SU-DHL-6 (cell line): ENCODE measurements around the gene DGKG.

ENCODE experiments used
- H2AFZ ChIP-seq: fragments of 200-600 bp; sonication (generic); 2 replicates; pipeline ENCODE4 v1.6.1; 2014; ENCODE audit warnings: low read depth, mild to moderate bottlenecking, moderate library complexity, mixed read lengths, antibody characterized with exemption, low read length; ENCODE audit not compliant: severe bottlenecking
- H3F3A ChIP-seq: fragments of 200-600 bp; shearing (Covaris generic); 2 replicates; pipeline ENCODE4 v1.6.0; 2016; ENCODE audit warnings: antibody characterized with exemption, mild to moderate bottlenecking; ENCODE audit not compliant: insufficient read depth
- H3K27ac ChIP-seq: fragments of 200-600 bp; sonication (generic); 2 replicates; pipeline ENCODE4 v1.5.1; 2016; ENCODE audit warnings: low read depth, mild to moderate bottlenecking, low read length, moderate library complexity, mixed read lengths
- H3K27me3 ChIP-seq: fragments of 200-600 bp; sonication (generic), shearing (Covaris generic); 2 replicates; pipeline ENCODE4 v1.6.0; 2014; ENCODE audit warnings: mild to moderate bottlenecking, low read length
- H3K36me3 ChIP-seq: fragments of 200-600 bp; sonication (generic); 2 replicates; pipeline ENCODE4 v1.6.1; 2014; ENCODE audit warnings: mild to moderate bottlenecking, low read length, mixed read lengths
- H3K4me2 ChIP-seq: fragments of 300-600, 200-600 bp; shearing (Covaris generic), sonication (generic); 2 replicates; pipeline ENCODE4 v1.6.0; 2014; ENCODE audit warnings: low read length, low read depth, mild to moderate bottlenecking; ENCODE audit not compliant: poor library complexity, severe bottlenecking
- H3K4me3 ChIP-seq: fragments of 200-600 bp; sonication (generic); 2 replicates; pipeline ENCODE4 v1.5.1; 2014; ENCODE audit warnings: antibody characterized with exemption, low read length, mild to moderate bottlenecking, mixed read lengths; ENCODE audit not compliant: insufficient read depth, poor library complexity, severe bottlenecking
- H3K79me2 ChIP-seq: fragments of 200-600 bp; sonication (generic); 2 replicates; pipeline ENCODE4 v1.6.1; 2014; ENCODE audit warnings: mild to moderate bottlenecking, low read length, moderate library complexity; ENCODE audit not compliant: insufficient read depth
- H3K9ac ChIP-seq: fragments of 200-600 bp; sonication (generic); 2 replicates; pipeline ENCODE4 v1.7.0; 2014; ENCODE audit warnings: mild to moderate bottlenecking, low read length
- H3K9me2 ChIP-seq: fragments of 200-600 bp; sonication (generic); replicated peaks from 2 replicates; pipeline ENCODE4 v1.6.1; 2014; ENCODE audit warnings: low read length; ENCODE audit not compliant: insufficient read depth
- H3K9me3 ChIP-seq: fragments of 200-600 bp; sonication (generic); 2 replicates; pipeline ENCODE4 v1.6.1; 2014; ENCODE audit warnings: low read length, mixed read lengths; ENCODE audit not compliant: insufficient read depth
- H4K20me1 ChIP-seq: fragments of 200-600 bp; sonication (generic); 2 replicates; pipeline ENCODE4 v1.6.1; 2014; ENCODE audit warnings: low read depth, mild to moderate bottlenecking, antibody characterized with exemption, low read length, moderate library complexity, mixed read lengths
- EZH2phosphoT487 ChIP-seq: fragments of 200-600 bp; sonication (generic), shearing (Covaris generic); conservative IDR thresholded peaks from 2 replicates; pipeline ENCODE4 v1.6.1; 2018; ENCODE audit warnings: mild to moderate bottlenecking, antibody characterized with exemption, low read length, moderate library complexity, mixed read lengths
- TF ChIP-seq, protein P1 (sequence below): fragments of 200-600 bp; sonication (generic); IDR thresholded peaks from one replicate; pipeline ENCODE4 v1.5.1; 2017; ENCODE audit warnings: antibody characterized with exemption, mild to moderate bottlenecking, low read length, moderate library complexity; ENCODE audit not compliant: insufficient read depth, poor library complexity, severe bottlenecking

DGKG gene

DNA sequence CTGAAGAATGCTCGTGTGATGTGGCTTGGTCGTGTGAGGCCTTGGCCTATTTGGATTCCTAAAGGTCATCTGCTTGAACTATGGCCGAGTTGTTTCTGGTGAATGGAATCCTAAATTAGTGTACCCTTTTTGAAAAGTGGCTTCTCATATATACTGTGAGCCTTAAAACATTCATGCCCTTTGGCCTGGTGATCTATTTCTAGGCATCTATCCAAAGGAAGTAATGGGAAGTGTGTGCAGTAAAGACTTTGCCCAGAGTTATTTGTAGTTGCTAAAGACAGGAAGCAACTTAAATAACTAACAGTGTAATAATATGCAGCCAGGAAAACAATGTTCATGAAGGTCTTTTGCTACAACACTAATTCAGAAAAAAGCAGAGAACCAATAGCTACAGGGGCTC is 3.0 kb downstream of the DGKG start:
- H3K9me2 ChIP-seq, result no peaks in the 10 kb centered on the region
- H3K27me3 ChIP-seq, result no peaks in the 10 kb centered on the region
- no peaks in the 10 kb centered on the region for H4K20me1 ChIP-seq
- H3K27ac ChIP-seq, result no peak overlapping the region
- H2AFZ ChIP-seq, result no peak overlapping the region
- H3F3A ChIP-seq, result no peaks in the 10 kb centered on the region
- TF ChIP-seq EZH2phosphoT487, result no peak
- TF ChIP-seq, protein P1, sequence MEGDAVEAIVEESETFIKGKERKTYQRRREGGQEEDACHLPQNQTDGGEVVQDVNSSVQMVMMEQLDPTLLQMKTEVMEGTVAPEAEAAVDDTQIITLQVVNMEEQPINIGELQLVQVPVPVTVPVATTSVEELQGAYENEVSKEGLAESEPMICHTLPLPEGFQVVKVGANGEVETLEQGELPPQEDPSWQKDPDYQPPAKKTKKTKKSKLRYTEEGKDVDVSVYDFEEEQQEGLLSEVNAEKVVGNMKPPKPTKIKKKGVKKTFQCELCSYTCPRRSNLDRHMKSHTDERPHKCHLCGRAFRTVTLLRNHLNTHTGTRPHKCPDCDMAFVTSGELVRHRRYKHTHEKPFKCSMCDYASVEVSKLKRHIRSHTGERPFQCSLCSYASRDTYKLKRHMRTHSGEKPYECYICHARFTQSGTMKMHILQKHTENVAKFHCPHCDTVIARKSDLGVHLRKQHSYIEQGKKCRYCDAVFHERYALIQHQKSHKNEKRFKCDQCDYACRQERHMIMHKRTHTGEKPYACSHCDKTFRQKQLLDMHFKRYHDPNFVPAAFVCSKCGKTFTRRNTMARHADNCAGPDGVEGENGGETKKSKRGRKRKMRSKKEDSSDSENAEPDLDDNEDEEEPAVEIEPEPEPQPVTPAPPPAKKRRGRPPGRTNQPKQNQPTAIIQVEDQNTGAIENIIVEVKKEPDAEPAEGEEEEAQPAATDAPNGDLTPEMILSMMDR, result no peak
- no peak overlapping the region for H3K4me2 ChIP-seq
- H3K79me2 ChIP-seq, result no peaks in the 10 kb centered on the region
- H3K9me3 ChIP-seq, result no peaks in the 10 kb centered on the region
- no peaks in the 10 kb centered on the region for H3K36me3 ChIP-seq
- no peak overlapping the region for H3K4me3 ChIP-seq
- no peak overlapping the region for H3K9ac ChIP-seq

DNA sequence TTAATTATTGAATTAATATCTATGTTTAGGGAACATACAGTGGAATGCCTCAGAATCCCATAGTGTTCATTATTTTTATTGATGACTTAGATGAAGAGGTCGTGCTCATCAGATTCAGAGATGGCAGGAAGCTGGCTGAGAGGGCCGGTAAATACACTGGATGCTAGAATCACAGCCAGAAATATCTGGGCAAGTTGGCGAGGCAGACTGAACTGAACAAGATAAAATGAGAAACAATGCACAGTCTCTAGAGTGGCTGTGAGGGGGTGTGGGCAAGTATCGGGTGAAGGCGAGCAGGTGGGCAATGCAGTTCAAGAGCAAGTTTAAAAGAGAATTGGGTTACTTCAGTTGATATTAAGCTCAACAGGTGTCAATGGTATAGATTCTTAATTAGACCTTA is 5.9 kb downstream of the DGKG start:
- Histone ChIP-seq H3K36me3 (no peaks in the 10 kb centered on the region), H3K4me3 (no peak overlapping the region), H3K9me2 (no peaks in the 10 kb centered on the region), H3K79me2 (no peaks in the 10 kb centered on the region), H3K9me3 (no peaks in the 10 kb centered on the region), H3K27ac (no peak overlapping the region), H4K20me1 (no peaks in the 10 kb centered on the region), H2AFZ (no peak overlapping the region), H3K27me3 (no peaks in the 10 kb centered on the region), H3K4me2 (no peak overlapping the region), H3K9ac (no peak overlapping the region), H3F3A (no peaks in the 10 kb centered on the region)
- TF ChIP-seq EZH2phosphoT487, result no peak
- TF ChIP-seq, protein P1, result no peak

DNA sequence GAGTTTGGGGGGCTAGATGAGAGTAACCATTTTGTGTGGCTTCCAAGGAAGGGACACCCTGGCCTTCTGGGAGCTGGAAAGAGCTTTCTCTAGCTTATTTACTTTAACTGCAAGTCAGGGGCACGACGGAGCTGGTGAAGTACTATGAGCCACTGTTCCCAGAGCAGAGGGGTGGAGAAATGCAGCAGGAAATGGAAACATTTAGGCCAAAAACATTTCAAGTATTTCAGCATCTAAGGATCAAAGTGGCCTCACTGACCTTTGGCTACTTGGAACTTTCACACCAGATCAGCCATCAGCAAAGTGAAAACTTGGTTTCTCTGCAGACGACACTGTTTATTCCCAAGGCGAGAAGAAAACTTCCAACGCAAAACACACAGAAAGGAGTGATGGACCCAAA is 7.9 kb downstream of the DGKG start:
- Histone ChIP-seq H3K9ac (no peak overlapping the region), H3K27me3 (no peaks in the 10 kb centered on the region), H3K9me3 (no peaks in the 10 kb centered on the region), H4K20me1 (no peaks in the 10 kb centered on the region), H3K9me2 (no peaks in the 10 kb centered on the region), H2AFZ (no peak overlapping the region), H3K79me2 (no peaks in the 10 kb centered on the region), H3K4me2 (no peak overlapping the region), H3F3A (no peaks in the 10 kb centered on the region), H3K27ac (no peak overlapping the region), H3K36me3 (no peaks in the 10 kb centered on the region), H3K4me3 (no peak overlapping the region)
- TF ChIP-seq, protein P1, result no peak
- TF ChIP-seq EZH2phosphoT487, result no peak

DNA sequence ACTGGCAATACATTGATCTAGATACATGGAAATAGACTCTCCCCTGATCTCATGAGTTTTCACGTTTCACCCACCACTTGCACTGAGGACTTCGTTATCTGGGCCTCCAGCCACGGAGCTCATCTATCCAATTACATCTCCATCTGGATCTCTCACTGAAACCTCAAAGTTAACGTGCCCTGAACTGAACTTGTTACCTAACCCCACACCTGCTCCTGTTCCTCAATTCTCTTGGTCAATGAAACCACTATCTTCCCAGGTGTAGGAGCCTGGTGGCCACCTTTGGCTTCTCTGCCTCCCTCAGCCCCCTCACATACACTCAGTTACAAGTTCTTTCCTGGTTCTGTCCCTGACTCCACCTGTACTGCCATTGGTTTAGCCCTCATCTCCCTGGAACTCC is 9.7 kb downstream of the DGKG start:
- no peaks in the 10 kb centered on the region for H3K9me3 ChIP-seq
- H3K9ac ChIP-seq, result no peak overlapping the region
- H3K79me2 ChIP-seq, result no peaks in the 10 kb centered on the region
- H3K4me3 ChIP-seq, result no peak overlapping the region
- H3K27ac ChIP-seq, result no peak overlapping the region
- TF ChIP-seq, protein P1, result no peak
- no peak for TF ChIP-seq EZH2phosphoT487
- no peaks in the 10 kb centered on the region for H3K36me3 ChIP-seq
- H3K9me2 ChIP-seq, result no peaks in the 10 kb centered on the region
- no peaks in the 10 kb centered on the region for H3K27me3 ChIP-seq
- H3F3A ChIP-seq, result no peaks in the 10 kb centered on the region
- H4K20me1 ChIP-seq, result no peaks in the 10 kb centered on the region
- no peak overlapping the region for H3K4me2 ChIP-seq
- no peak overlapping the region for H2AFZ ChIP-seq
